Measurements from ENCODE around the gene HDAC4. TPM values are rescaled to one million over a fixed set of nuclear protein-coding genes. Genes with fewer than 3 reads are reported as not detected.

Gene HDAC4
- total RNA-seq, 1 donor from 2014 or later, result 76.6 TPM

- H3K27ac ChIP-seq, result no peak overlapping the region
- DNase-seq (ENCODE audit: extremely low spot score in 2 of 2), result no peak
Observed at GRCh38 chr2:239360421-239361310, 40.2 kb downstream of the HDAC4 start.

GRCh38 chr2:239360008-239360407 is 40.8 kb downstream of the HDAC4 start:
- Histone ChIP-seq H3K9me3 (no peaks in the 10 kb centered on the region), H3K36me3 (no peaks in the 10 kb centered on the region), H3K27ac (no peak overlapping the region), H3K4me1 (peaks cover 21% of the 10 kb centered on the region), H3K4me3 (no peak overlapping the region), H3K27me3 (no peaks in the 10 kb centered on the region)
- TF ChIP-seq CTCF (IDR thresholded peaks at IDR 0.05), result no peak
- no peak for TF ChIP-seq POLR2A (IDR thresholded peaks at IDR 0.05)
- TF ChIP-seq POLR2AphosphoS5 (IDR thresholded peaks at IDR 0.05; ENCODE audit: insufficient read depth in 1 of 2, low read depth in 1 of 2), result no peak
- no peak for DNase-seq (ENCODE audit: extremely low spot score in 2 of 2)
- intact Hi-C loops (cut with DNase I), result no loop called here

More at GRCh38 chr2:239360421-239361310, 40.2 kb downstream of the HDAC4 start:
- Histone ChIP-seq H3K9me3 (no peaks in the 10 kb centered on the region), H3K4me3 (no peak overlapping the region), H3K4me1 (peaks cover 16% of the 10 kb centered on the region), H3K27me3 (no peaks in the 10 kb centered on the region), H3K36me3 (no peaks in the 10 kb centered on the region)
- no peak for TF ChIP-seq CTCF (IDR thresholded peaks at IDR 0.05)
- TF ChIP-seq POLR2AphosphoS5 (IDR thresholded peaks at IDR 0.05; ENCODE audit: insufficient read depth in 1 of 2, low read depth in 1 of 2), result no peak
- no peak for TF ChIP-seq POLR2A (IDR thresholded peaks at IDR 0.05)
- intact Hi-C loops (cut with DNase I), result no loop called here

GRCh38 chr2:239359196-239359912 is 41.5 kb downstream of the HDAC4 start:
- Histone ChIP-seq H3K27ac (no peak overlapping the region), H3K36me3 (no peaks in the 10 kb centered on the region), H3K27me3 (no peaks in the 10 kb centered on the region), H3K9me3 (no peaks in the 10 kb centered on the region), H3K4me3 (no peak overlapping the region), H3K4me1 (peaks cover 21% of the 10 kb centered on the region)
- no peak for TF ChIP-seq CTCF (IDR thresholded peaks at IDR 0.05)
- TF ChIP-seq POLR2A (IDR thresholded peaks at IDR 0.05), result no peak
- no peak for TF ChIP-seq POLR2AphosphoS5 (IDR thresholded peaks at IDR 0.05; ENCODE audit: insufficient read depth in 1 of 2, low read depth in 1 of 2)
- intact Hi-C loops (cut with DNase I), result no loop called here
- no peak for DNase-seq (ENCODE audit: extremely low spot score in 2 of 2)

DNA sequence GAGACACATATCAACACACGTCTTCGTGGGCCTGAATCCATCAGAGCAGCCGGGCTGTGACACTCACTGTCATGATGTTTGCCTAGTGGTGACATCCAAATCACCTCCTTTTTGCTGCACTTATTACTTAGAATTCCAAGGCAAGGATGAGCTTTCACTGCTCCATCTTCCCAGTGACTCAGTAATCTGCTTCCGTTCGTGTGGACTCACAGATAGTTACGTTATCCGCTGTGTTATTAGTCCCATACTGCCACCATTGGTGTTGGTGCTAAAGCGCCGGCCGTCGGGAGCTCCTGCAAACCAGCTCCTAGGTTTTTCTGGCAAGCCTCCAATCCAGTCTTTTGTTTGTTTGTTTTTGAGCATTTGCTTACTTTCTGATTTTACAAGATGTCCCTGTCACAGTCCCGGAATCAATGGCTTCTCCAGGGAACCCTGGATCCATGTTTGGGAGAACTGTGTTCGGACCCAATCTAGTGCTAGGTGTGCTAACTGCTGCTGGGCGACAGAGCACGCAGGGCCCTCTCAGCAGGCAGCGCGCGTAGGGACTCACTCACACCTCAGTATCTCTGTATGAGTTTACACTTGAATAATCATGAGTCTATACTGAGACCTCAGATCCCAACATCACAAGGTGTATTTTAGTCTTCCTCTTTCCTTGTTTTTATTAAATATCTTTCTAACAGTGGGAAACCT is 42.6 kb downstream of the HDAC4 start:
- DNase-seq (ENCODE audit: extremely low spot score in 2 of 2), result no peak
- peaks cover 21% of the 10 kb centered on the region for H3K4me1 ChIP-seq
- H3K27me3 ChIP-seq, result no peaks in the 10 kb centered on the region
- intact Hi-C loops (cut with DNase I), result no loop called here
- H3K4me3 ChIP-seq, result no peak overlapping the region
- no peak for TF ChIP-seq POLR2A (IDR thresholded peaks at IDR 0.05)
- no peak for TF ChIP-seq POLR2AphosphoS5 (IDR thresholded peaks at IDR 0.05; ENCODE audit: insufficient read depth in 1 of 2, low read depth in 1 of 2)
- TF ChIP-seq CTCF (IDR thresholded peaks at IDR 0.05), result no peak
- no peaks in the 10 kb centered on the region for H3K9me3 ChIP-seq
- H3K36me3 ChIP-seq, result no peaks in the 10 kb centered on the region
- no peak overlapping the region for H3K27ac ChIP-seq
